A673 (cell line): ENCODE measurements around the gene IMMP2L. TPM values are rescaled to one million over a fixed set of nuclear protein-coding genes. Genes with fewer than 3 reads are reported as not detected.

Source experiments
- BruUV-seq: library from RNA; stranded (reverse); fragments of 400-500 nt; replicated peaks from 2 replicates; lab custom pipeline; 2021; lab: Mats Ljungman, UMichigan
- CTCF ChIA-PET: fragments of 300-600 bp; sonication (Branson Sonifier 250); formaldehyde crosslinking; loops from one replicate; lab custom pipeline; 2022; ENCODE audit warnings: antibody characterized with exemption; lab: Charles Lee
- POLR2A ChIA-PET: fragments of 300-600 bp; sonication (Branson Sonifier 250); formaldehyde crosslinking; loops from one replicate; lab custom pipeline; 2022; ENCODE audit warnings: antibody characterized with exemption; ENCODE audit not compliant: low non-redundant PET; lab: Charles Lee
- DNase-seq: peaks from one replicate; pipeline ENCODE4 v3.0.0-alpha.2; 2015; ENCODE audit warnings: low spot score
- H3K27ac ChIP-seq: fragments of 200-600 bp; sonication (generic); 2 replicates; pipeline ENCODE4 v1.5.1; 2016; ENCODE audit warnings: mixed run types, low read depth, mild to moderate bottlenecking, mixed read lengths, antibody characterized with exemption, low read length; ENCODE audit not compliant: poor library complexity, severe bottlenecking
- H3K27me3 ChIP-seq: fragments of 200-600 bp; sonication (generic); replicated peaks from 2 replicates; pipeline ENCODE4 v1.6.1; 2017; ENCODE audit warnings: mixed run types, low read depth, mild to moderate bottlenecking, mixed read lengths, antibody characterized with exemption, low read length; ENCODE audit not compliant: insufficient read depth, poor library complexity
- H3K36me3 ChIP-seq: fragments of 200-600 bp; sonication (generic); 2 replicates; pipeline ENCODE4 v1.6.1; 2016; ENCODE audit warnings: mixed run types, mild to moderate bottlenecking, mixed read lengths, antibody characterized with exemption, low read length; ENCODE audit not compliant: insufficient read depth, poor library complexity, severe bottlenecking
- H3K4me1 ChIP-seq: fragments of 200-600 bp; sonication (generic); 2 replicates; pipeline ENCODE4 v1.6.1; 2017; ENCODE audit warnings: mixed run types, mild to moderate bottlenecking, mixed read lengths, antibody characterized with exemption, low read length; ENCODE audit not compliant: insufficient read depth, poor library complexity, severe bottlenecking
- H3K4me3 ChIP-seq: fragments of 200-600 bp; sonication (generic); 2 replicates; pipeline ENCODE4 v1.5.1; 2016; ENCODE audit warnings: low read depth, mixed run types, mild to moderate bottlenecking, mixed read lengths, low read length; ENCODE audit not compliant: poor library complexity, severe bottlenecking
- H3K9me3 ChIP-seq: fragments of 200-600 bp; sonication (generic); 2 replicates; pipeline ENCODE4 v1.6.1; 2016; ENCODE audit warnings: mixed run types, low read depth, mild to moderate bottlenecking, mixed read lengths, antibody characterized with exemption, low read length; ENCODE audit not compliant: poor library complexity, severe bottlenecking
- CTCF ChIP-seq: fragments of 300-800, 200-600 bp; sonication (generic); conservative IDR thresholded peaks from 2 replicates; pipeline ENCODE4 v1.5.1; 2017; ENCODE audit warnings: low read depth, mild to moderate bottlenecking, antibody characterized with exemption, low read length, moderate library complexity, mixed read lengths
- EZH2 ChIP-seq: fragments of 200-600 bp; sonication (generic); IDR thresholded peaks from 2 replicates; pipeline ENCODE4 v1.6.1; 2017; ENCODE audit warnings: borderline replicate concordance, low read depth, mild to moderate bottlenecking, mixed read lengths, antibody characterized with exemption, low read length; ENCODE audit not compliant: poor library complexity, severe bottlenecking
- intact Hi-C: fragments of 100-400 bp; cut with micrococcal nuclease; formaldehyde crosslinking; loops from one replicate; pipeline ENCODE4 v1.10.0; 2022; ENCODE audit not compliant: unreplicated experiment
- total RNA-seq: library from RNA; stranded (reverse); gene quantifications from 2 replicates; pipeline ENCODE4 v1.2.3, GENCODE V29; 2021

IMMP2L gene
- total RNA-seq, 1 experiment from 2014 or later: 10.0 TPM

- Histone ChIP-seq H3K9me3 (no peaks in the 10 kb centered on the region), H3K27me3 (no peaks in the 10 kb centered on the region), H3K4me1 (peaks cover 6% of the 10 kb centered on the region), H3K36me3 (no peaks in the 10 kb centered on the region), H3K4me3 (no peak overlapping the region), H3K27ac (no peak overlapping the region)
- no peak for TF ChIP-seq EZH2
- no peak for TF ChIP-seq CTCF
- POLR2A ChIA-PET: no interaction called here
- CTCF ChIA-PET: no interaction called here
- DNase-seq: no peak
- intact Hi-C loops: no loop called here
- no TSS peak for BruUV-seq
Measured at GRCh38 chr7:111229916-111230315, 332.4 kb downstream of the IMMP2L start.

GRCh38 chr7:111229181-111229740, 333.0 kb downstream of the IMMP2L start:
- Histone ChIP-seq H3K27me3 (no peaks in the 10 kb centered on the region), H3K4me3 (no peak overlapping the region), H3K4me1 (peaks cover 9% of the 10 kb centered on the region), H3K27ac (no peak overlapping the region), H3K36me3 (no peaks in the 10 kb centered on the region), H3K9me3 (no peaks in the 10 kb centered on the region)
- intact Hi-C loops: no loop called here
- no TSS peak for BruUV-seq
- no peak for TF ChIP-seq EZH2
- no peak for TF ChIP-seq CTCF
- DNase-seq: no peak
- CTCF ChIA-PET: no interaction called here
- POLR2A ChIA-PET: no interaction called here

- Histone ChIP-seq H3K4me3 (no peak overlapping the region), H3K27me3 (no peaks in the 10 kb centered on the region), H3K4me1 (peaks cover 13% of the 10 kb centered on the region), H3K9me3 (no peaks in the 10 kb centered on the region), H3K36me3 (no peaks in the 10 kb centered on the region), H3K27ac (no peak overlapping the region)
- intact Hi-C loops: no loop called here
- TF ChIP-seq EZH2 (no peak), CTCF (no peak)
- CTCF ChIA-PET: no interaction called here
- POLR2A ChIA-PET: no interaction called here
- no TSS peak for BruUV-seq
- no peak for DNase-seq
Measured at GRCh38 chr7:111228437-111228836, 333.9 kb downstream of the IMMP2L start.
